IMR-90 (cell line): ENCODE data around the gene SIK3. TPM values are rescaled to one million over a fixed set of nuclear protein-coding genes. Genes with fewer than 3 reads are reported as not detected.

Source experiments
- ATAC-seq: fragments of 200-7000 bp; cut with Tn5 transposase; 2 replicates; pipeline ENCODE4 v1.9.1; 2020; ENCODE audit warnings: low read depth, mild to moderate bottlenecking, moderate library complexity
- BruUV-seq: library from RNA; stranded (reverse); fragments of 400-500 nt; replicated peaks from 2 replicates; lab custom pipeline; 2021; lab: Mats Ljungman, UMichigan
- CTCF ChIA-PET: fragments of 300-600 bp; formaldehyde crosslinking; extraction: SDS; loops from one replicate; lab custom pipeline; 2021; ENCODE audit warnings: antibody characterized with exemption; lab: Yijun Ruan, JAX
- POLR2A ChIA-PET: fragments of 300-600 bp; sonication (Branson Sonifier 250); formaldehyde crosslinking; loops from one replicate; lab custom pipeline; 2022; ENCODE audit warnings: antibody characterized with exemption; ENCODE audit not compliant: unreplicated experiment; lab: Charles Lee
- DNase-seq: peaks from one replicate; pipeline ENCODE4 v3.0.0; 2013
- H2AFZ ChIP-seq: replicated peaks from 2 replicates; pipeline ENCODE3; 2013; ENCODE audit warnings: low read length, mild to moderate bottlenecking; ENCODE audit not compliant: poor library complexity
- H2AK5ac ChIP-seq: 2 replicates; pipeline ENCODE4 v1.6.1; 2013; ENCODE audit warnings: low read depth, low read length, inconsistent platforms
- H2AK9ac ChIP-seq: replicated peaks from 2 replicates; pipeline ENCODE3; 2013; ENCODE audit warnings: mild to moderate bottlenecking, low read depth, low read length, moderate library complexity; ENCODE audit not compliant: poor library complexity
- H2BK120ac ChIP-seq: 2 replicates; pipeline ENCODE4 v1.6.1; 2013; ENCODE audit warnings: low read depth, low read length, inconsistent platforms
- H2BK15ac ChIP-seq: 3 replicates; pipeline ENCODE4 v1.6.1; 2013; ENCODE audit warnings: low read depth, low read length, inconsistent platforms
- H2BK20ac ChIP-seq: 2 replicates; pipeline ENCODE4 v1.6.1; 2013; ENCODE audit warnings: low read depth, mild to moderate bottlenecking, inconsistent platforms, low read length, moderate library complexity
- H2BK5ac ChIP-seq: 2 replicates; pipeline ENCODE4 v1.6.1; 2013; ENCODE audit warnings: mild to moderate bottlenecking, low read depth, low read length, inconsistent platforms; ENCODE audit not compliant: poor library complexity, severe bottlenecking
- H3K14ac ChIP-seq: replicated peaks from 2 replicates; pipeline ENCODE4 v1.6.1; 2013; ENCODE audit warnings: low read depth, low read length, inconsistent platforms
- H3K18ac ChIP-seq: 2 replicates; pipeline ENCODE4 v1.6.1; 2013; ENCODE audit warnings: low read depth, low read length, control low read depth
- H3K23ac ChIP-seq: 2 replicates; pipeline ENCODE4 v1.6.1; 2013; ENCODE audit warnings: low read depth, low read length, inconsistent platforms
- H3K27ac ChIP-seq: 2 replicates; pipeline ENCODE4 v1.5.1; 2013; ENCODE audit warnings: mild to moderate bottlenecking, control low read depth, low read length; ENCODE audit not compliant: insufficient read depth
- H3K27me3 ChIP-seq: 2 replicates; pipeline ENCODE4 v1.6.1; 2013; ENCODE audit warnings: low read length; ENCODE audit not compliant: control insufficient read depth, insufficient read depth
- H3K36me3 ChIP-seq: 2 replicates; pipeline ENCODE4 v1.6.1; 2013; ENCODE audit warnings: low read length, mixed read lengths; ENCODE audit not compliant: control insufficient read depth, insufficient read depth
- H3K4ac ChIP-seq: 2 replicates; pipeline ENCODE4 v1.6.1; 2013; ENCODE audit warnings: low read depth, low read length, inconsistent platforms
- H3K4me1 ChIP-seq: 2 replicates; pipeline ENCODE4 v1.6.1; 2013; ENCODE audit warnings: low read length, mixed read lengths; ENCODE audit not compliant: control insufficient read depth, insufficient read depth
- H3K4me2 ChIP-seq: 2 replicates; pipeline ENCODE4 v1.6.1; 2013; ENCODE audit warnings: low read depth, mild to moderate bottlenecking, control low read depth, low read length, moderate library complexity
- H3K4me3 ChIP-seq: 2 replicates; pipeline ENCODE4 v1.5.1; 2013; ENCODE audit warnings: low read depth, mild to moderate bottlenecking, control low read depth, low read length, moderate library complexity; ENCODE audit not compliant: insufficient read depth
- H3K56ac ChIP-seq: 2 replicates; pipeline ENCODE4 v1.6.1; 2013; ENCODE audit warnings: low read length, inconsistent platforms; ENCODE audit not compliant: insufficient read depth; ENCODE audit errors: extremely low read depth
- H3K79me1 ChIP-seq, 2 experiments: 2 replicates each; pipeline ENCODE4 v1.6.1; 2013; ENCODE audit warnings: low read length in 2 of 2, inconsistent platforms in 1 of 2, low read depth in 1 of 2
- H3K9ac ChIP-seq: 2 replicates; pipeline ENCODE4 v1.6.1; 2013; ENCODE audit warnings: low read depth, low read length, control low read depth
- H3K9me1 ChIP-seq: 2 replicates; pipeline ENCODE4 v1.6.1; 2013; ENCODE audit warnings: low read length, inconsistent platforms; ENCODE audit not compliant: insufficient read depth
- H3K9me3 ChIP-seq: 2 replicates; pipeline ENCODE4 v1.6.1; 2013; ENCODE audit warnings: low read length; ENCODE audit not compliant: control insufficient read depth, insufficient read depth
- H4K20me1 ChIP-seq: 2 replicates; pipeline ENCODE4 v1.6.1; 2013; ENCODE audit warnings: low read length, inconsistent platforms; ENCODE audit not compliant: insufficient read depth
- H4K5ac ChIP-seq: 2 replicates; pipeline ENCODE4 v1.6.1; 2013; ENCODE audit warnings: mild to moderate bottlenecking, low read depth, low read length, control low read depth
- H4K8ac ChIP-seq, 2 experiments: 2 replicates each; pipeline ENCODE4 v1.6.1; 2013; ENCODE audit warnings: low read depth in 2 of 2, low read length in 2 of 2, control low read depth in 1 of 2, inconsistent platforms in 1 of 2
- H4K91ac ChIP-seq: 2 replicates; pipeline ENCODE4 v1.6.1; 2013; ENCODE audit warnings: low read depth, low read length, inconsistent platforms; ENCODE audit not compliant: insufficient read depth
- RCOR1 ChIP-seq: IDR thresholded peaks from 2 replicates; pipeline ENCODE4 v1.6.1; 2012; ENCODE audit warnings: mild to moderate bottlenecking, low read length, improper control_type of control experiment; ENCODE audit not compliant: insufficient replicate concordance
- WGBS, 2 experiments: methylation state at CpG; one replicate each; pipeline versions ENCODE4 v1.1.5 to v1.1.7; 2013; ENCODE audit warnings: missing lambda C conversion rate in 2 of 2; ENCODE audit not compliant: insufficient read length in 1 of 2; ENCODE audit errors: extremely low coverage in 2 of 2; 5-methylcytosine and 5-hydroxymethylcytosine counted together
- dilution Hi-C: fragments of 300-500 bp; cut with HindIII; formaldehyde crosslinking; loops from one replicate; pipeline ENCODE4 v1.14.3; 2018; ENCODE audit warnings: low sequenced_read_pairs; ENCODE audit not compliant: unreplicated experiment
- in situ Hi-C: fragments of 300-500 bp; cut with MboI; formaldehyde crosslinking; loops from 3 replicates; pipeline ENCODE4 v1.14.3; 2019; ENCODE audit warnings: low sequenced_read_pairs, inconsistent platforms, mixed read lengths
- intact Hi-C: fragments of 100-400 bp; cut with micrococcal nuclease; formaldehyde crosslinking; loops from 2 replicates; pipeline ENCODE4 v1.10.0; 2022
- polyA plus RNA-seq, 3 experiments: library from polyadenylated mRNA; depleted of rRNA; stranded (reverse); fragments of >200 nt; gene quantifications; 2 replicates each; pipeline ENCODE4 v1.2.3, GENCODE V29; 2012; ENCODE audit warnings: low replicate concordance in 1 of 3
- total RNA-seq: library from RNA; depleted of rRNA; stranded (reverse); fragments of >200 nt; gene quantifications from 2 replicates; pipeline ENCODE4 v1.2.3, GENCODE V29; 2012

Gene SIK3
- total and polyA plus RNA-seq, 2 of the 4 experiments (the other 2 are of a cell fraction) = 8.2 to 9.1 TPM

- H3K4me1 ChIP-seq = peaks cover 7% of the 10 kb centered on the region; the same call in 1 of the 2 replicates
- no peaks in the 10 kb centered on the region for H3K36me3 ChIP-seq
- no peak overlapping the region for H4K91ac ChIP-seq
- no peak overlapping the region for H4K5ac ChIP-seq
- no peak overlapping the region for H2BK120ac ChIP-seq
- H2AK9ac ChIP-seq = no peak overlapping the region
- H3K9ac ChIP-seq = no peak overlapping the region
- H2BK20ac ChIP-seq = no peak overlapping the region
- dilution Hi-C loops = no loop called here
- TF ChIP-seq RCOR1 = no peak
- H4K20me1 ChIP-seq = no peaks in the 10 kb centered on the region
- no peak overlapping the region for H3K4me3 ChIP-seq
- peaks cover 5% of the 10 kb centered on the region; the same call in 1 of the 2 replicates for H3K27me3 ChIP-seq
- H3K56ac ChIP-seq = no peak overlapping the region
- no peaks in the 10 kb centered on the region for H3K79me1 ChIP-seq
- intact Hi-C loops = no loop called here
- DNase-seq (no peak), ATAC-seq (no peak)
- no peak overlapping the region for H2BK15ac ChIP-seq
- BruUV-seq = no TSS peak
- 81% methylated on average over 4 of the region's 14 CpGs; no CpG with 5 or more reads in 1 of the 2 experiments for WGBS, 2 experiments
- H3K18ac ChIP-seq = no peak overlapping the region
- POLR2A ChIA-PET = no interaction called here
- H3K23ac ChIP-seq = no peak overlapping the region
- H3K9me1 ChIP-seq = no peaks in the 10 kb centered on the region; the same call in 1 of the 2 replicates
- H2AK5ac ChIP-seq = no peak overlapping the region
- no peaks in the 10 kb centered on the region for H3K9me3 ChIP-seq
- H3K14ac ChIP-seq = no peak overlapping the region
- H2BK5ac ChIP-seq = no peak overlapping the region
- no peak overlapping the region for H2AFZ ChIP-seq
- H3K4ac ChIP-seq = no peak overlapping the region
- no peak overlapping the region for H4K8ac ChIP-seq
- H3K27ac ChIP-seq = no peak overlapping the region
- CTCF ChIA-PET = no interaction called here
- H3K4me2 ChIP-seq = no peak overlapping the region
- in situ Hi-C loops = no loop called here
Measured at GRCh38 chr11:116833816-116834534, 264.3 kb downstream of the SIK3 start.
